Thoracic aorta (tissue), 2 donors: ENCODE measurements around the gene DIS3L2. TPM values are rescaled to one million over a fixed set of nuclear protein-coding genes. Genes with fewer than 3 reads are reported as not detected.

Experiments
- ATAC-seq: fragments of 150-250 bp; one replicate; pipeline ENCODE4 v1.8.0; 2017; ENCODE audit warnings: low read depth; ENCODE audit not compliant: insufficient number of reproducible peaks, low FRiP score
- DNase-seq: peaks from one replicate; pipeline ENCODE4 v3.0.0-alpha.2; 2020; ENCODE audit warnings: low spot score
- H3K27ac ChIP-seq, 2 donors: fragments of 200-600 bp; sonication (generic); 1 replicate in 1 of 2; 2 replicates in 1 of 2; pipeline ENCODE4 v1.5.1; 2016; ENCODE audit warnings: mild to moderate bottlenecking in 2 of 2, moderate library complexity in 2 of 2
- H3K27me3 ChIP-seq: fragments of 200-600 bp; sonication (generic); replicated peaks from 2 replicates; pipeline ENCODE4 v1.6.0; 2016; ENCODE audit warnings: mild to moderate bottlenecking; ENCODE audit not compliant: insufficient read depth
- H3K36me3 ChIP-seq: fragments of 200-600 bp; sonication (generic); one replicate; pipeline ENCODE4 v1.5.1; 2016
- H3K4me1 ChIP-seq, 2 donors: fragments of 200-600 bp; sonication (generic); 1 replicate in 1 of 2; 2 replicates in 1 of 2; pipeline versions ENCODE4 v1.5.1 to v1.6.0; 2016; ENCODE audit warnings: low read depth in 2 of 2, mild to moderate bottlenecking in 1 of 2; ENCODE audit not compliant: control insufficient read depth in 1 of 2
- H3K4me3 ChIP-seq: fragments of 200-600 bp; sonication (generic); 2 replicates; pipeline ENCODE4 v1.5.1; 2016; ENCODE audit warnings: mild to moderate bottlenecking
- H3K9me3 ChIP-seq: fragments of 200-600 bp; sonication (generic); 2 replicates; pipeline ENCODE4 v1.5.1; 2016
- CTCF ChIP-seq: fragments of 200-600 bp; sonication (generic); IDR thresholded peaks from one replicate; pipeline ENCODE4 v1.5.1; 2019; ENCODE audit warnings: antibody characterized with exemption
- total RNA-seq, 2 donors: library from RNA; depleted of rRNA; stranded (reverse); fragments of >200 nt; gene quantifications; one replicate each; pipeline versions ENCODE4 v1.1.0 to v1.2.3, GENCODE V29; 2016

Gene DIS3L2
- total RNA-seq, 2 donors from 2014 or later: 26.4 to 32.5 TPM

DNA sequence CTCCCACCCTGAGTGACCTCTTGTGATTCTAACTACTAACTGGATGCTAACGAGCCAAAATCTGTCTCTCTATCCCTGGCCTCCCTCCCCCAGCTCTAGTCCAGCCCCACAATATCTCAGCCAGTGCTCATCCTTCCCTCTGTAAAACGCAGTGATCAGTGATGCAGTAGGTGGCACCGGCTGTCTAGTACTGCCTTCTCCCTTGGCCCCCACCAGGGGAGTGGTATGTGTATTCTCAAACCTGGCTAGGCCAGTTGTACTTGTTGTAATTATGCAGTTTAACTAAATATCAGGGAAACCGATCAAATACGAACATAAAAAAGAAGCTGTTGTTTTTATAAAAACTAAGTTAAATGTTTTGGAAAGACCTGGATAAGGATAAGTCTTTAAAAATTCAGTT, 303.8 kb downstream of the DIS3L2 start:
- Histone ChIP-seq H3K4me3 (no peak overlapping the region), H3K9me3 (no peaks in the 10 kb centered on the region), H3K4me1 (no peaks in the 10 kb centered on the region), H3K36me3 (peaks cover 10% of the 10 kb centered on the region), H3K27me3 (no peaks in the 10 kb centered on the region), H3K27ac (no peak overlapping the region)
- no peak for TF ChIP-seq CTCF
- DNase-seq (no peak), ATAC-seq (no peak)

DNA sequence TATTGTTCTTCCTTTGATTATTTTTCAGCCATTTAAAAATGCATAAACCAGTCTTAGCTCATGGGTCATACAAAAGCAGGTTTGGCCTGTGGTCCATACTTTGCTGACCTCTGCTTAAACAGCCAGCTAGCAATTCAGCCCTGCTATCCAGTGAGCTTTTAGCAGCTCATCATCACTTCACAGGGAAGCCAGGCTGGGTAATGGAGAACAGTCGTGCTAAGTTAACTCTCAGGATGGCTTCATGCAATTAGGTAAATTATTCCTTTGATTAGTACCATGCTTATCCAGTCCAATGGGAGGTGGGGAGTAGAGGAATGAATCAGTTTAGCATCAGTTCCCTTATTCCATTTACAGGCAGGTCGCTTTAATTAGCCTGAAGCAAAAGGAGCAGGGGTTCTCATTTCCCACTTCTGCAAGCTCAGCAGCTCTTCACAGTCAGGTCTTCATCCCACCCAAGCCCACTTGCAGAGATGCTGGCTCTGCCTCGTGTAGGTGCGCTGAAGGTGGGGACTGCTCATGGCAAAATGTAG, 307.2 kb downstream of the DIS3L2 start:
- H3K27me3 ChIP-seq: no peaks in the 10 kb centered on the region
- DNase-seq: no peak
- no peaks in the 10 kb centered on the region for H3K9me3 ChIP-seq
- no peak for ATAC-seq
- no peak overlapping the region for H3K27ac ChIP-seq
- H3K4me1 ChIP-seq: no peaks in the 10 kb centered on the region
- H3K36me3 ChIP-seq: peaks cover 3% of the 10 kb centered on the region
- no peak overlapping the region for H3K4me3 ChIP-seq
- no peak for TF ChIP-seq CTCF

GRCh38 chr2:232269867-232270266, 308.4 kb downstream of the DIS3L2 start:
- Histone ChIP-seq H3K27ac (no peak overlapping the region), H3K36me3 (peaks cover 3% of the 10 kb centered on the region), H3K4me3 (no peak overlapping the region), H3K4me1 (no peaks in the 10 kb centered on the region), H3K9me3 (no peaks in the 10 kb centered on the region), H3K27me3 (no peaks in the 10 kb centered on the region)
- DNase-seq: no peak
- ATAC-seq: no peak
- no peak for TF ChIP-seq CTCF

DNA sequence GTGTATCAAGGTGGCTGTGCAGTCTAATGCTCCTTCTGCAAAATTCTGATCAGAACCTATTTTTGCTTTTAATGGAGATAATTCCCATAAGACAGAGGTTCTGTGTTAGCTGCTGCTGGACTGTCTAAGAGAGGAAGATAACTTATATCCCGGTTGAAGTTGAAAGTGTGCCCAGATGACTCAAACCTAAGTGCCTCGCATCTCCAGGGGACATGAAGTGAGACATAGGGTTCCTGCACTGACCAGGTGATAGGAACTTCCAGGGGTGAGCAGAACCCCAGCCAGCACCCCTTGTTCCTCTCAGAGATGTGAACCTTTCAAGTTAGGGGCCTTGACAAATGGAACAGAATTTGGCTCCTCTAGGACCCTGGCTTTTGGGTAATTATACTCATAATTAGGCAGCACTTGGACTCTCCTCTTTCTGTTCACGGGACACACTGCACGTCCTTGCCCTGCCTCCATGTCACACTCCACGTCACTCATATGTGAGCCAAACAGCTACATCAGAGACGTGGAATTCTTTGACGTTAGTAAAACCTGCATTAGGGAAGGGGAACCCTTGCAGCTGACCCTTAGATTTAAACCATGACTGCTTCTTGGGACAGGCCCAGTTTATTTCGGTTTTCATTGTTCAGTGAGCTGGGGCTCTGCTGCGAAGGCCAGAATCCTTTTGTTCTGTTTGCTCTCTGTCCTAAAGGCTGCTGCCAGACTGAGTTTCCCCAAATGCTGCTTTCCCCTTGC, 312.6 kb downstream of the DIS3L2 start:
- no peak for DNase-seq
- no peak overlapping the region for H3K27ac ChIP-seq
- ATAC-seq: no peak
- H3K9me3 ChIP-seq: no peaks in the 10 kb centered on the region
- no peaks in the 10 kb centered on the region for H3K36me3 ChIP-seq
- no peak for TF ChIP-seq CTCF
- H3K4me3 ChIP-seq: no peak overlapping the region
- no peaks in the 10 kb centered on the region for H3K27me3 ChIP-seq
- H3K4me1 ChIP-seq: no peaks in the 10 kb centered on the region

DNA sequence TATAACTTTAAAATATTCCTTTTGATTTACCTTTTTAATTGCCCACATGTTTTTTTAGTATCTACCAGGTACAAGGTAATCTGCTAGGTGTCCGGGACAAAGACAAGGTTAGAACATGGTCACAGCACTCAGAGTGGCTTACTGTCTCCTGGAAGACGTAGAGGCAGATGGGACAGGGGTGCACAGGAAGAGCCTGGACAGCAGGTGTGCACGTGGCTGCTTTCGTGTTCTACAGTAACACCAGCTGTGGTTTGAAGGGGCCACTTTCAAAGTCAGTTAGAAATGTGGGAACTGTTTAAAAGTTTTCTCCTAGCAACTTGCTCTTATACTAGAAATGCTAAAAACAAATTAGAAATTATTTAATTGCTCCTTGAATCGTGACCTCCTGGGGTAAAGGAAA, 314.2 kb downstream of the DIS3L2 start:
- Histone ChIP-seq H3K36me3 (no peaks in the 10 kb centered on the region), H3K27me3 (no peaks in the 10 kb centered on the region), H3K9me3 (no peaks in the 10 kb centered on the region), H3K27ac (no peak overlapping the region), H3K4me3 (no peak overlapping the region), H3K4me1 (no peaks in the 10 kb centered on the region)
- no peak for ATAC-seq
- no peak for DNase-seq
- TF ChIP-seq CTCF: no peak
